ENCODE results near the gene CHKB.

DNA sequence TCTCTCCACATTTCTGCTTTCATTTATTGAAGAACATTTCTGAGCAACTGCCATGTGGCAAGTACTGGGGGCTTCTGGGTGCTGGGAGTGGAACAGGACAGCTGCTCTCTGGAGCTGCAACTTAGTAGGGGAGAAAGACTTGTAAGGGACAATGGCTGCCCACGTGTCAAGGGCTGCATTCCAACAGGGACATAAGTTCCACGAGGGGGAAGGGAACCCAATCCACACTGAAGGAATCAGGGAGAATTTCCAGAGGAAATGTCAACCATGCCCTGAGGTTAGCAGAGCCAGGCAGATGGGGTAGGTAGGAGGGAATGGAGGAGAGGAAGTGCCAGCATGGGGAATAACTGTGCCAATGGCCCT, 19.7 kb upstream of the CHKB start:
- TF ChIP-seq, protein P1, sequence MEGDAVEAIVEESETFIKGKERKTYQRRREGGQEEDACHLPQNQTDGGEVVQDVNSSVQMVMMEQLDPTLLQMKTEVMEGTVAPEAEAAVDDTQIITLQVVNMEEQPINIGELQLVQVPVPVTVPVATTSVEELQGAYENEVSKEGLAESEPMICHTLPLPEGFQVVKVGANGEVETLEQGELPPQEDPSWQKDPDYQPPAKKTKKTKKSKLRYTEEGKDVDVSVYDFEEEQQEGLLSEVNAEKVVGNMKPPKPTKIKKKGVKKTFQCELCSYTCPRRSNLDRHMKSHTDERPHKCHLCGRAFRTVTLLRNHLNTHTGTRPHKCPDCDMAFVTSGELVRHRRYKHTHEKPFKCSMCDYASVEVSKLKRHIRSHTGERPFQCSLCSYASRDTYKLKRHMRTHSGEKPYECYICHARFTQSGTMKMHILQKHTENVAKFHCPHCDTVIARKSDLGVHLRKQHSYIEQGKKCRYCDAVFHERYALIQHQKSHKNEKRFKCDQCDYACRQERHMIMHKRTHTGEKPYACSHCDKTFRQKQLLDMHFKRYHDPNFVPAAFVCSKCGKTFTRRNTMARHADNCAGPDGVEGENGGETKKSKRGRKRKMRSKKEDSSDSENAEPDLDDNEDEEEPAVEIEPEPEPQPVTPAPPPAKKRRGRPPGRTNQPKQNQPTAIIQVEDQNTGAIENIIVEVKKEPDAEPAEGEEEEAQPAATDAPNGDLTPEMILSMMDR (tag by site-specific recombination; IDR thresholded peaks at IDR 0.05), result no peak
- TF ChIP-seq KLF1 (tag by site-specific recombination; IDR thresholded peaks at IDR 0.05), result no peak
- TF ChIP-seq PRDM1 (tag by site-specific recombination; IDR thresholded peaks at IDR 0.05), result no peak
